Measurements from ENCODE around the gene ITGA11. TPM values are rescaled to one million over a fixed set of nuclear protein-coding genes. Genes with fewer than 3 reads are reported as not detected.
"Not testable (repeated sequence)": the region's sequence is repeated elsewhere in the genome, so short reads cannot be mapped to it uniquely, and the experiment has no call there.

Gene ITGA11
- total RNA-seq, 1 experiment from 2014 or later, result 22.0 TPM

GRCh38 chr15:68410466-68411342 is 21.3 kb downstream of the ITGA11 start:
- DNase-seq (ENCODE audit: low read depth), result no peak

DNA sequence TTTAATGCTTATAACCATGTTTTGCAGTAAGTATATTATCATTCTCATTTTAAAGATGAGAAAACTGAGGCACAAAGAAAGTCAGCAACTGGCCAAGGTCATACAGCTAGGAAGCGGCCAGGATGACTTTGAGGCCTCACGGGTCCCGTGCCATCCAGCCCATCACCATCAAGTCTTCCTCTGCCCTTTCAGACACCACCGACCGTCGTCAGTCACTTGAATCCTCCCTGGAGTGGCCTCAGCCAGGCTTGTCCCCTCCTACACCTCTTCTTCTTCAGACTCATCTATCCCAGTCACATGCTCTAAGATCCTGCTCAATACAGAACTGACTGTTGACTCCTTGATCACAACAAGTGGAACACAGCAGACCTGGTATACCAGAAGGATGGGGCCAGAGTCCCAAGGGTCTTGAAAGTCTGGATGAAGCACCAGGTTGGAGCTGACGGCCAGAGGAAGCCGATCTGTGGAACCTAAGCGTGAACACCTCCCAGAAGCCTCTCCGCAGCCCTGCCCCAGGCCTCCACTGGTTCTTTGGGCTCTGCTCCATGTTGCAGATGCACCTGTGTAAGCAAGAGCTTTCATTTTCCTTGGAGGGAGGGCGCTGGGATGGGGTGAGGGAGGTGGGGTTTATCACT is 22.1 kb downstream of the ITGA11 start:
- DNase-seq (ENCODE audit: low read depth), result no peak

DNA sequence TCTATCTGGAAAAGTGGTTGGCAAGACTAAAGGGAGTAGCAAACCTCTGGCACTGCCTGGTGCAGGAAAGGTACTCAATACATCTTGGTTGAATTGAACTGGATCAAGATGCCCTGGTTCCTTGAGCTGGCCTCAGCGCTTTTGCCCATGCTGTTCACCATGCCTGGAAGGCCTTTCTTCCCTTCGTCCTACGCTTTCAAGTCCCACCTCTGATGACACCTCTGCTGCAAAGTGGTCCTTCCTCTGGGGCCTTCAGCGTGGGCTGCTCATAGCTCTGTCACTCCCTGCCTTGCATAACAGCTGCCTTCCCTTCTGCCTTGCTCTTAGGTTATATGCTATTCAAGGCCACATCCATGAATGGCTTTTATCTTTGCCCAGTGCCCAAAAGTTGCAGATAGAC is 23.0 kb downstream of the ITGA11 start:
- no peak for DNase-seq (ENCODE audit: low read depth)

DNA sequence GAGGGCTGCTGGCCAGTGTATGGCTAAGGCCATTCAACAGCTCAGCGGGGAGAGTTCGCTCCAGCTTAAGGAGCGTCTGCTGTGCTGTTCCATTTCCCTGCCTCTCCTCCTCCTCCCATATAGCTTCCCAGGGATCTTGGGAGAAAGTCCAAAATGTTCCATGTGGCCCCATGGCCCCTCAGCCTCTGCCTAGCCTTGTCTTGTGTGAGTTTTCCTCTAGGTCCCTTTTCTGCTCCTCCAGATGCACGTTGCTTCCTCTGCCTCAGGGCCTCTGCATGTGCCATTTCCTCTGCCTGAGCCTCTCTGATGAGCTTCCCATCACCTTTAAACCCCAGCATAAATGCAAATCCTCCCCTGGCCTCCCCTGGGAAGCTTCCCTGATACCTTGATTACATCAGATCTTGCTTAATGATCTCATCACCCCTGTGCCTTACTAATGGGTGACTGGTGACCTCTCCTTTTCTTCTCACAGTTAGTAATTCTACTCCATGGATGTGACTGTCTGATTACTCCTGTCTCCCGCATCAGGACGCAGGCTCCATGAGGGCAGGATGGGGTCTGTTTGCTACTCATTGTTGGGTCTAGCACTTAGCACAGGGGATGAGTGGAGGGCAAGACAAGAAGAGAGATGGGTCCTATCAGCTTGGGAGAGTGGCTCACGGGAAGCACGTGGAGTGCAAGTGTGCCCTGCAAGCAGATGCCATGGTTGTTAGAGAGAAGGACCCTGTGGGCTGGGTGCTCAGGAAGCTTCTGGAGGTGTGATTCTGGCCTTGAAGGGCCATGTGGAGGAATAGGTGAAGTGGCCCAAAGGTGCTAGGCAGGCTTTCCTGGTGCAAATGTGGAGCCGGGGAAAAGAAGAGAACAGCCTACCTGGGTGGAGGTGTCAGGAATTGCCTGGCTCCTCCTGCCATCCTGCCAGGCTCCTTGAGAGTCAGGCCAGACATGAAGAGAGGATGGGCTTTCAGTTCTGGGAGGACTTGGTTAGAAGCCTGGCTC is 23.8 kb downstream of the ITGA11 start:
- no peak for DNase-seq (ENCODE audit: low read depth)

- no peak for DNase-seq (ENCODE audit: low read depth)
These were observed 24.6 kb downstream of the ITGA11 start for GRCh38 chr15:68407141-68407885.

GRCh38 chr15:68405378-68406250 is 26.3 kb downstream of the ITGA11 start:
- DNase-seq (ENCODE audit: low read depth), result no peak

DNA sequence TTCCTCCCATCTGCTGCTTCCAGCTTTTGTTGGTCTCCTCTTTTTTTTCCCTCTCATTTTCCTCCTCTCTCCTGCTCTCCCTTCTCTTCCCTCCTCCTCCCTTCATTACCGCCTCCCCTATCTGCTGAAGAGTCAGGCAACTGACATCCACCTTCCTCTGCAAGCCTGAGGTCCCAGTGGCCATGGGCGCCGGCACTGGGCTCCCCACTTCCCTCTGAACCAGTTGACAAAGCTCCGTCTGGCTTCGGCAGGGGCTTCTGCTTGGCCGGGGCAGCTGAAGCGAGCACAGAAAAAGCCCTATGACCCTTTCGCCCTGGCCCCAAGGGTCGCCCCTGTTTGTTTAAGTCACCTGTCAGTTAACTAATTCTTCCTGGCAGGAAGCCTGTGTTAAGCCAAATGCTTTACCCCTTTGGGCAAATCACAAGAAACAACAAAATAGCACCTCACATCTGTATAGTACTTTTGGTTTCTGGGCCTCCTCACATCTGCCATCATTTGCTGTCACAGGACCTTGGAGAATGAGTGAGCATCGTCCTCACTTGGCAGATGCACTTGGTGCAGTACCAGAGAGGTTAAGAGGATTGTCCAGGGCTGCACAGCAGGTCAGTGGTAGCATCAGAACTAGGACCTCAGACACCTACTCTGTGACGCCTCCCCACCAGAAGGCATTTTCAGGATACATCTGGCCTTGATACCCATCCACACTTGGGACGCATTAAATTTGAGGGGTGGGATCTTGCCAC is 27.7 kb downstream of the ITGA11 start:
- DNase-seq (ENCODE audit: low read depth), result no peak

DNA sequence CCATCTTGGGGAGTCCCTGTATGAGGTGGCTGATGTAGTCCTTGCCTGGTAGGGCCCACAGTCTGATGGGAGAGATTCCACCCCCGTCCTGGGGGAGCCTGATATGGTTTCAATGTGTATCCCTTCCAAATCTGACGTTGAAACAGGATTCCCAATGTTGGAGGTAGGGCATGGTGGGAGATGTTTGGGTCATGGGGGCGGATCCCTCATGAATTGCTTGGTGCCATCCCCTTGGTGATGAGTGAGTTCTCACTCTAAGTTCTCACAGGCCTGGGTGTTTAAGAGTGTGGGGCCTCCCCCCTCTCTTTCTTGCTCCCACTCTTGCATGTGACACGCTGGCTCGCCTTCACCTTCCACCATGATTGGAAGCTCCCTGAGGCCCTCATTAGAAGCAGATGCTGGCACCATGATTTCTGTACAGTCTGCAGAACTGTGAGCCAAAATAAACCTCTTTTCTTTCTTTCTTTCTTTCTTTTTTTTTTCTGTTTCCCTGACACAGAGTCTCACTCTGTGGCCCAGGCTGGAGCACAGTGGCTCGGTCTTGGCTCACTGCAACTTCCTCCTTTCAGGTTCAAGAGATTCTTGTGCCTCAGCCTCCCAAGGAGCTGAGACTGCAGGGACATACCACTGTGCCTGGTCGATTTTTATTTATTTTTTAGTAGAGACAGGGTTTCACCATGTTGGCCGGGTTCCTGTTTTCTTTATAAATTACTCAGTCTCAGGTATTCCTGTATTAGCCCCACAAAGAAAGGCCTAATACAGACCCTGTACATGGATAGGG is 28.6 kb downstream of the ITGA11 start:
- no peak for DNase-seq (ENCODE audit: low read depth)

- no peak for DNase-seq (ENCODE audit: low read depth)
These were observed 29.4 kb downstream of the ITGA11 start for GRCh38 chr15:68402432-68403160.

DNA sequence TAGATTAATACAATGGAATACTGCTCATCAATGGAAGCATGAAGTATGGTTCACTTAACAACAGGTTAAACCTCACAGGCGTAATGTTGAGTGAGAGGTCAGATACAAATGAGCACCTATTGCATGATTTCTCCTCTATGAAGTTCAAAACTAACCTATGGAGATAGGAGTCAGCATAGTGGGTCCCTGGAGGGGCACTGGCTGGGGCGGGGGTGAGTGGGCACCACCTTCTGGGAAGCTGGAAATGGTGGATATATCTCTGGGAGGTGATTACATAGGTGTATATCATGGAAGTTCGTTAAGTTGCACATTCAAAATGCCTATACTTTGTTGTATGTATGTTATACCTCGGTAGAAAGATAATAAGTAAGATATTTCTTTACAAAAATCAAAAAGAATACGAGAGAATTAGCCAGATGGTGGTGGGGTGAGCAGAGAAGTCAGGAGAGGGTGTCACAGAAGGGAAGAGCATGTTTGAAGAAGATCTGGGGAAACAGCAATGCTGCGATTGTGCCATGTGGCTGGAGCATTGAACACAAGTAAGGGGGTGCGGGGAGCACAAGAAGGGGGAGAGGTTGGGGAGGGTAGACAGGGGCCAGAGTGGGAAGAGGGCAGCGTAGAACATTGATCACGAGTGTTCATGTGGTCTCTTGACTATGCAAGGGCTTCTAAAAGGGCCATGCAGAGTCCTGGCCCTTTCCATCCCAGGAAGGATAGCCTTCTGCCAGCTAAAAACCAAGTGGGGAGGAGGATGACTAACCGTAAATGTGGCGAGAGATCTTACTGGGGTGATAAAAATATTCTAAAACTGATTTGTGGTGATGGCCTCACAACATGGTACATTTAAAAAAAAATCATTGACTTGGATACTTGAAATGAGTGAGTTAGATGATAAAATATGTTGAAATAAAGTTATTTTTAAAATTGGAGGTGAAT is 30.2 kb downstream of the ITGA11 start:
- no peak for DNase-seq (ENCODE audit: low read depth)

DNA sequence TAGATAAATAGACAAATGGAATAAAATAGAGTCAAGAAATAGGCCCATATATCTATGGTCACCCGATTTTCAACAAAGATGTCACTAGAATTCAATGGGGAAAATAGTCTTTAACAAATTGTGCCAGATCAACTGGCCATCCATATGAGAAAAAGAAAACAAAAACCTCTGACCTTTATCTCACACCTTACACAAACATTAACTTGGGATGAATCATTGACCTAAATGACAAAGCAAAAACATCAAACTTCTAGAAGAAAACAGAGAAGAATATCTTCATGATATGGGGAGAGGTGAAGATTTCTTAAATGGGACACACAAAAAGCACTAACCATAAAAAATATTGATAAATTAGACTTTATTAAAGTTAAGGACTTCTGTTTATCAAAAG is 31.9 kb downstream of the ITGA11 start:
- no peak for DNase-seq (ENCODE audit: low read depth)

DNA sequence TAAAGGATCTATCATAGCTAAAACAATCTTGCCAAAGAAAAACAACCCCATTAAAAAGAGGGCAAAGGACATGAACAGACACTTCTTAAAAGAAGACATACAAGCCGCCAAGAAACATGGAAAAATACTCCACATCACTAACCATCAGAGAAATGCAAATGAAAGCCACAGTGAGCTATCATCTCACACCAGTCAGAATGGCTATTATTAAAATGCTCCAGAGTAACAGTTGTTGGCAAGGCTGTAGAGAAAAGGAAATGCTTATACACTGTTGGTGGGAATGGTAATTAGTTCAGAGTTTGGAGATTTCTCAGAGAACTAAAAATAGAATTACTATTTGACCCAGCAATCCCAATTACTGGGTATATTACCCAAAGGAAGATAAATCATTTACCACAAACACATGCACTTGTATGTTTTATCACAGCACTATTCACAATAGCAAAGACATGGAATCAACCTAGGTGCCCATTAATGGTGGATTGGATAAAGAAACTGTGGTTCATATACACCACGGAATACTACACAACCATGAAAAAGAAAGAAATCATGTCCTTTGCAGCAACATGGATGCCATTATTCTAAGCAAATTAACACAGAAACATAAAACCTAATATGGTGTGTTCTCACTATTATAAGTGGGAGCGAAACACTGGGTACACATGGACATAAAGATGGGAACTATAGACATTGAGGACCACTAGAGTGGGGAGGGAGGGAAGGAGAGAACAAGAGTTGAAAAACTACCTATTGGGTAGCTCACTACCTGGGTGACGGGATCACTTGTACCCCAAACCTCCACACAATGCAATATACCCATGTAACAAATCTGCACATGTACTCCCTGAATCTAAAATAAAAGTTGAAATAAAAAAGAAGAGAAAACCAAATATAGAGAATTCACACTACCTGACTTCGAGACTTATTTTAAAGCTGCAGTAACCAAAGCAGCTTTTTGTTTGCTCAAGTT is 32.6 kb downstream of the ITGA11 start:
- no peak for DNase-seq (ENCODE audit: low read depth)

DNA sequence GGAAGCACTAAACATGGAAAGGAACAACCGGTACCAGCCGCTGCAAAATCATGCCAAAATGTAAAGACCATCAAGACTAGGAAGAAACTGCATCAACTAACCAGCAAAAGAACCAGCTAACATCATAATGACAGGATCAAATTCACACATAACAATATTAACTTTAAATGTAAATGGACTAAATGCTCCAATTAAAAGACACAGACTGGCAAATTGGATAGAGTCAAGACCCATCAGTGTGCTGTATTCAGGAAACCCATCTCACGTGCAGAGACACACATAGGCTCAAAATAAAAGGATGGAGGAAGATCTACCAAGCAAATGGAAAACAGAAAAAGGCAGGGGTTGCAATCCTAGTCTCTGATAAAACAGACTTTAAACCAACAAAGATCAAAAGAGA is 34.0 kb downstream of the ITGA11 start:
- DNase-seq (ENCODE audit: low read depth), result not testable (repeated sequence)

DNA sequence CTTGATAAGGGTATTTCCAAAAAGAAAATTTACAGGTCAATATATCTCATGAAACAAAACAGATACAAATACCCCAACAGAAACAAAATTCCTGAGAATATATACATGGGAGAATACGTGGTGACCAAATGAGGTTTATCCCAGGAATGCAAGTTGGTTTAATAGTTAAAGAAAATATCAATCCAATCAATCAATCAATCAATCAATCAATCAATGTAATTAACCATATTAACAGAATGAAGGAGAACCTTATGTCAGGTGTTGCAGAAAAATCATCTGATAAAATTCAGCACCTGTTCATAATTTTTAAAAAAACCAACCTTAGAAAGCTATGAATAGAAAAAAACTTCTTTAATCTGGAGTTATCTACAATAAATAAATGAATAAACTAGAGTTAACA is 35.9 kb downstream of the ITGA11 start:
- no peak for DNase-seq (ENCODE audit: low read depth)

DNA sequence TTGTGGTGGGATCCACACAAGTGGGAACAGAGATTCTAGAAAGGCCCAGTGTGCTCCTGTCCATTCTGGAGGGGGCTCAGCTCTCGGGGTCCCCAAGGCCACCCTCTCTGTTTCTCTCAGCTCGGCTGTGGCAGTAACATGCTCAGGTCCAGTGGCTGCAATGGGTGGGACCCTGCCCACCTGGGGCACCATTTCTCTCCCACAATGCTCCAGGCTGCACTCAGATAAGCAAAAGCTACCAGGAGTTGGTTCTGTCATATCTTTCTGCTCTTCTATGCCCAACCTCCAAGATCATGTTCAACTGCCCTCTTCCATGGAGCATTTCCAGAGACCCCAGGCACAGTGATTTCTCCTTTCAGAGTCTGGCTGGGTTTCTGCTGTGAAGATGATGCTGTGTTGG is 40.8 kb downstream of the ITGA11 start:
- no peak for DNase-seq (ENCODE audit: low read depth)

Measured in LHCN-M2 (cell line).